ENCODE data around the gene FAM3A. TPM values are rescaled to one million over a fixed set of nuclear protein-coding genes. Genes with fewer than 3 reads are reported as not detected.
"Not testable (repeated sequence)": the region's sequence is repeated elsewhere in the genome, so short reads cannot be mapped to it uniquely, and the experiment has no call there.

Gene FAM3A
- 14.0 and 15.0 TPM in 2 replicates for total RNA-seq (2012; rRNA removed)
- 47.2 and 52.0 TPM in 2 replicates for polyA plus RNA-seq (2012; rRNA removed)
- 35.3 and 65.1 TPM in 2 replicates for polyA plus RNA-seq (2012; cell fraction: cytosol; rRNA removed)
- polyA plus RNA-seq (2012; cell fraction: nucleus; rRNA removed; ENCODE audit: low replicate concordance), result 99.5 and 206 TPM in 2 replicates
- percentile 51 among the genes with signal in this experiment for Bru-seq, nascent RNA
- BruChase-seq, experiment 1, labeled RNA remaining after a 6-hour chase, result percentile 64 among the genes with signal in this experiment
- BruChase-seq, experiment 2, labeled RNA remaining after a 2-hour chase, result percentile 56 among the genes with signal in this experiment
- long read RNA-seq, transcript FAM3A-202 (10 exons, 1,712 nt), result major isoform, 12 of 55 reads
- long read RNA-seq, transcript FAM3A-215 (9 exons, 1,800 nt), result minor isoform, 9 of 55 reads
- long read RNA-seq, partial matches to known transcripts, result 8 of 55 reads
- long read RNA-seq, other reads (novel, unspliced or antisense), result 16 of 55 reads

GRCh38 chrX:154515966-154516655, at the start of gene FAM3A:
FAM3A (minus strand) TSS chrX:154516232; CDS start chrX:154515772, 460 bp downstream.
- Histone ChIP-seq H2BK120ac (ENCODE audit: low read depth, low read length) (no peak within 1 kb of the TSS), H3K4ac (ENCODE audit: low read depth, low read length) (peak within 1 kb of the TSS; percentile 62), H3K18ac (ENCODE audit: low read depth, low read length) (peak within 1 kb of the TSS; percentile 45), H4K20me1 (ENCODE audit: insufficient read depth, low read length) (no peaks in the 10 kb centered on the region), H3K56ac (ENCODE audit: extremely low read depth, insufficient read depth, low read length) (peak within 1 kb of the TSS; percentile 71; the same call in 1 of the 2 replicates), H4K8ac (ENCODE audit: low read depth in 2 of 2, low read length in 2 of 2) (peak within 1 kb of the TSS; percentile 40 to 83; a peak in 3 of 4 replicates), H2BK15ac (ENCODE audit: low read depth, low read length) (no peak within 1 kb of the TSS), H3K9ac (ENCODE audit: low read depth, low read length) (peak within 1 kb of the TSS; percentile 79), H4K5ac (ENCODE audit: low read depth, low read length) (peak within 1 kb of the TSS; percentile 27), H3K27me3 (ENCODE audit: control insufficient read depth, insufficient read depth, low read length) (no peaks in the 10 kb centered on the region), H4K91ac (ENCODE audit: insufficient read depth, low read depth, low read length) (peak within 1 kb of the TSS; percentile 73), H3K23ac (ENCODE audit: low read depth, low read length) (peak within 1 kb of the TSS; percentile 78), H2AK5ac (ENCODE audit: low read depth, low read length) (peak within 1 kb of the TSS; percentile 81), H2AK9ac (replicated peaks; ENCODE audit: low read depth, low read length, poor library complexity) (peak within 1 kb of the TSS; percentile 90), H3K36me3 (ENCODE audit: control insufficient read depth, insufficient read depth, low read length) (no peaks in the 10 kb centered on the region; the same call in 1 of the 2 replicates), H3K4me1 (ENCODE audit: control insufficient read depth, insufficient read depth, low read length) (peaks cover 8% of the 10 kb centered on the region; the same call in 1 of the 2 replicates), H3K9me3 (ENCODE audit: control insufficient read depth, insufficient read depth, low read length) (no peaks in the 10 kb centered on the region), H3K27ac (ENCODE audit: insufficient read depth, low read length) (peak within 1 kb of the TSS; percentile 91), H3K4me2 (ENCODE audit: low read depth, low read length) (peak within 1 kb of the TSS; percentile 94), H3K79me1 (ENCODE audit: low read depth in 1 of 2, low read length in 2 of 2) (peaks cover 8 to 12% of the 10 kb centered on the region in 2 experiments; a peak in 2 of 4 replicates), H3K14ac (replicated peaks; ENCODE audit: low read depth, low read length) (peak within 1 kb of the TSS; percentile 68), H2BK20ac (ENCODE audit: low read depth, low read length) (no peak within 1 kb of the TSS), H2BK5ac (ENCODE audit: low read depth, low read length, poor library complexity, severe bottlenecking) (peak within 1 kb of the TSS; percentile 80), H3K9me1 (ENCODE audit: insufficient read depth, low read length) (peaks cover 3% of the 10 kb centered on the region), H3K4me3 (ENCODE audit: insufficient read depth, low read depth, low read length) (peak within 1 kb of the TSS; percentile 87), H2AFZ (replicated peaks; ENCODE audit: low read length, poor library complexity) (peak within 1 kb of the TSS; percentile 85)
- CTCF ChIA-PET, result no interaction called here
- peak; percentile 96 for ATAC-seq (ENCODE audit: low read depth)
- POLR2A ChIA-PET (ENCODE audit: unreplicated experiment), result interaction anchor here (0.7 kb wide), 1 partner anchor 19 kb away, joined by 3 read pairs; no protein-coding TSS in a partner anchor
- TF ChIP-seq POLR2A (IDR thresholded peaks at IDR 0.05; ENCODE audit: low read depth, low read length), result peak; percentile 71; the same call in 1 of the 2 replicates
- no peak for TF ChIP-seq RCOR1 (IDR thresholded peaks at IDR 0.05; ENCODE audit: insufficient replicate concordance, low read length)
- TF ChIP-seq NFE2L2 (IDR thresholded peaks at IDR 0.05; ENCODE audit: low read depth, low read length), result no peak
- TF ChIP-seq MXI1 (IDR thresholded peaks at IDR 0.05; ENCODE audit: borderline replicate concordance, low read depth, low read length), result 0 out of 2 replicates have a peak, but pooled peaks have one; percentile 5
- DNase-seq, result peak; percentile 85
- no TSS peak for BruUV-seq (replicated peaks)
- in situ Hi-C loops (cut with MboI; ENCODE audit: low sequenced_read_pairs), result no loop called here
- dilution Hi-C loops (cut with HindIII; ENCODE audit: low sequenced_read_pairs, unreplicated experiment), result no loop called here
- intact Hi-C loops (cut with micrococcal nuclease), result loop anchor here (2.0 kb wide), 2 partner anchors 25 to 31 kb away; partner anchors contain the start of genes G6PD, IKBKG and SLC10A3
- 39% methylated on average over 20 of the region's 59 CpGs; no CpG with 5 or more reads in 1 of the 2 experiments for WGBS, 2 experiments (ENCODE audit: extremely low coverage in 2 of 2, insufficient read length in 1 of 2)

- H2BK20ac ChIP-seq (ENCODE audit: low read depth, low read length); H4K20me1 ChIP-seq (ENCODE audit: insufficient read depth, low read length); H3K27me3 ChIP-seq (ENCODE audit: control insufficient read depth, insufficient read depth, low read length); H4K5ac ChIP-seq (ENCODE audit: low read depth, low read length); H3K4me2 ChIP-seq (ENCODE audit: low read depth, low read length); POLR2A ChIA-PET (ENCODE audit: unreplicated experiment); H3K79me1 ChIP-seq (ENCODE audit: low read depth in 1 of 2, low read length in 2 of 2); H2BK15ac ChIP-seq (ENCODE audit: low read depth, low read length); H3K18ac ChIP-seq (ENCODE audit: low read depth, low read length); H3K23ac ChIP-seq (ENCODE audit: low read depth, low read length); H4K91ac ChIP-seq (ENCODE audit: insufficient read depth, low read depth, low read length); H2BK5ac ChIP-seq (ENCODE audit: low read depth, low read length, poor library complexity, severe bottlenecking); H2AFZ ChIP-seq (replicated peaks; ENCODE audit: low read length, poor library complexity); H3K4me3 ChIP-seq (ENCODE audit: insufficient read depth, low read depth, low read length); H3K56ac ChIP-seq (ENCODE audit: extremely low read depth, insufficient read depth, low read length); H3K4ac ChIP-seq (ENCODE audit: low read depth, low read length); H3K4me1 ChIP-seq (ENCODE audit: control insufficient read depth, insufficient read depth, low read length); H3K9me1 ChIP-seq (ENCODE audit: insufficient read depth, low read length); H2AK5ac ChIP-seq (ENCODE audit: low read depth, low read length); dilution Hi-C loops (cut with HindIII; ENCODE audit: low sequenced_read_pairs, unreplicated experiment); H3K27ac ChIP-seq (ENCODE audit: insufficient read depth, low read length); in situ Hi-C loops (cut with MboI; ENCODE audit: low sequenced_read_pairs); BruUV-seq (replicated peaks); H2AK9ac ChIP-seq (replicated peaks; ENCODE audit: low read depth, low read length, poor library complexity); DNase-seq; intact Hi-C loops (cut with micrococcal nuclease); H3K36me3 ChIP-seq (ENCODE audit: control insufficient read depth, insufficient read depth, low read length); H3K9ac ChIP-seq (ENCODE audit: low read depth, low read length); H3K9me3 ChIP-seq (ENCODE audit: control insufficient read depth, insufficient read depth, low read length); H4K8ac ChIP-seq (ENCODE audit: low read depth in 2 of 2, low read length in 2 of 2); CTCF ChIA-PET; H3K14ac ChIP-seq (replicated peaks; ENCODE audit: low read depth, low read length); H2BK120ac ChIP-seq (ENCODE audit: low read depth, low read length): not testable (repeated sequence)
- no CpG with 5 or more reads among the region's 10 CpGs for WGBS, 2 experiments (ENCODE audit: extremely low coverage in 2 of 2, insufficient read length in 1 of 2)
- peak; percentile 78 for ATAC-seq (ENCODE audit: low read depth)
Measured at GRCh38 chrX:154562295-154562694, 46.3 kb upstream of the FAM3A start.
